ENCODE measurements around the gene MED13L.
A peak's percentile ranks its signal among the peaks of the same experiment; 100 is the strongest.
"Not testable (repeated sequence)": the region's sequence is repeated elsewhere in the genome, so short reads cannot be mapped to it uniquely, and the experiment has no call there.

The MED13L gene

GRCh38 chr12:116287842-116288301, 10.4 kb upstream of the MED13L start:
- H3K4me3 ChIP-seq (ENCODE audit: low read length) = no peak overlapping the region
- no peak for TF ChIP-seq CTCF (conservative IDR thresholded peaks at IDR 0.05; ENCODE audit: low read length)
- no peak for DNase-seq (ENCODE audit: low read depth)

- no peak for TF ChIP-seq CTCF (conservative IDR thresholded peaks at IDR 0.05; ENCODE audit: low read length)
- no peak overlapping the region for H3K4me3 ChIP-seq (ENCODE audit: low read length)
- DNase-seq (ENCODE audit: low read depth) = no peak
Measured at GRCh38 chr12:116284396-116284795, 6.9 kb upstream of the MED13L start.

- DNase-seq (ENCODE audit: low read depth); H3K4me3 ChIP-seq (ENCODE audit: low read length): not testable (repeated sequence)
Measured at GRCh38 chr12:116283881-116284280, 6.4 kb upstream of the MED13L start.

- no peak for TF ChIP-seq CTCF (conservative IDR thresholded peaks at IDR 0.05; ENCODE audit: low read length)
- no peak for DNase-seq (ENCODE audit: low read depth)
- H3K4me3 ChIP-seq (ENCODE audit: low read length) = no peak overlapping the region
Measured at GRCh38 chr12:116282371-116283286, 5.1 kb upstream of the MED13L start.

- DNase-seq (ENCODE audit: low read depth) = no peak
- no peak overlapping the region for H3K4me3 ChIP-seq (ENCODE audit: low read length)
- TF ChIP-seq CTCF (conservative IDR thresholded peaks at IDR 0.05; ENCODE audit: low read length) = no peak
Measured at GRCh38 chr12:116280595-116281290, 3.2 kb upstream of the MED13L start.

GRCh38 chr12:116278667-116279066, 1.2 kb upstream of the MED13L start:
- H3K4me3 ChIP-seq (ENCODE audit: low read length) = no peak overlapping the region
- DNase-seq (ENCODE audit: low read depth) = no peak
- TF ChIP-seq CTCF (conservative IDR thresholded peaks at IDR 0.05; ENCODE audit: low read length) = no peak

GRCh38 chr12:116278279-116278626, 760 bp upstream of the MED13L start:
- no peak for TF ChIP-seq CTCF (conservative IDR thresholded peaks at IDR 0.05; ENCODE audit: low read length)
- peak overlapping the region; percentile 52 for H3K4me3 ChIP-seq (ENCODE audit: low read length)
- no peak for DNase-seq (ENCODE audit: low read depth)
